ENCODE data around the gene CFB.
"Not testable (repeated sequence)": the region's sequence is repeated elsewhere in the genome, so short reads cannot be mapped to it uniquely, and the experiment has no call there.

CFB gene

DNA sequence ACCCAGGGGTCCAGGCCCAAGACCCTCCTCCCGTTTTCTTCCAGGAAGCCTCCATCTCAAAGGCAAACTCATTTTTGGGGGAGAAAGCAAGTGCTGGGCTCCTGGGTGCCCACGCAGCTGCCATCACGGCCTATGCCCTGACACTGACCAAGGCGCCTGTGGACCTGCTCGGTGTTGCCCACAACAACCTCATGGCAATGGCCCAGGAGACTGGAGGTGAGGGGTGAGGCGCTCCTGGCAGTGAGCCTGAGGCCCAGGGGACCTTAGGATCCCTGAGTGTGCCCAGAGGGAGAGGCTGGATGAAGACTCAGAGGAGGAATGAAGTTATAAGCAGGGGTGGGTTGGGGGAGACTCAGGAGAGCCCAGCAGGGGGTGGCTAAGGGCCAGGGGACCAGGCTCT lies 50.5 kb downstream of the CFB start:
- not testable (repeated sequence) for DNase-seq (ENCODE audit: low read depth, low spot score)

More for the DNA sequence above, 50.5 kb downstream of the CFB start:
- not testable (repeated sequence) for H3K4me3 ChIP-seq (ENCODE audit: low read length)
